ENCODE results near the gene FHAD1.

FHAD1 gene

DNA sequence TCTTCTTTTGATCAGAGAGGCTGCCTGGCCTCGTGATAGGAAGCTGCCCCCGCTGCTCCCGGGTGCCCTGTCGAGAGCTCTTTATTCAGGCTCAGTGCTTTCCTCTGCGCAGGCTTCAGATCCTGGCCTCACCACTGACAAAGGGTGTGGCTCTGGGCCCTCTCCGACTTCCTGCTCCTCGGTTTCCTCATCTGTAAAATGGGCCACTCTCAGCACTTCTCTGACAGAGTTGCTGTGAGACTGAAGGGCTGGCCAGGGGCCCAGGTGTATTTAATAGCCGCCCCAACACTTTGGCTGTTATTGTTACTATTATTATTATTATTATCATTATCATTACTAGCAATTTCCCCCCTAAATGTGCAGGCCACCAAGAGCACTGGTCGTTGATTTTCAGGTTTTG lies 101.6 kb downstream of the FHAD1 start:
- Histone ChIP-seq H3K36me3 (ENCODE audit: insufficient read depth, low read length) (no peaks in the 10 kb centered on the region), H3K27ac (ENCODE audit: low read depth, low read length) (no peak overlapping the region), H3K4me1 (ENCODE audit: control insufficient read depth, insufficient read depth, low read length, unreplicated experiment) (peaks cover 20% of the 10 kb centered on the region)

DNA sequence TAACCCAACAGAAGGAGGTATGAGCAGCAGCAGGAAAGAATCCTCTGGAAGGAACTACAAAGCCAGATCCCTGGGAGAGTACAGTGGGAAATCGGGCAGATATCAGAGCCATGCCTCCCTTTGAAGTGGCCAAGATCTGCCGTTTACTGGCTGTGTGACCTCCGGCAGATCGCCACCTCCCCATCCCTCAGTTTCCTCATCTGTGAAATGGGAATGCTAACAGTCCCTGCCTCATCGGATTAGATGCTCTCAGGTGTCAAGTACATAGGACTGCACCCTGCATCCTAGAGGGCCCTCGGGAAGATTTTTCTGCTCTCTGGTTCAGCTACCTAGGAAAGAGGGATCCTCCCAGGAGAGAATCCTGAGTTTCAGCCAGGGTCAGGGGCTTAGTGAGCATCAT lies 102.1 kb downstream of the FHAD1 start:
- H3K4me3 ChIP-seq (ENCODE audit: low read depth, low read length) = no peak overlapping the region
- peaks cover 25% of the 10 kb centered on the region for H3K4me1 ChIP-seq (ENCODE audit: control insufficient read depth, insufficient read depth, low read length, unreplicated experiment)
- no peaks in the 10 kb centered on the region for H3K27me3 ChIP-seq (ENCODE audit: insufficient read depth, low read length)
- H3K27ac ChIP-seq (ENCODE audit: low read depth, low read length) = no peak overlapping the region
- no peak overlapping the region for H2AFZ ChIP-seq (ENCODE audit: low read length, unreplicated experiment)
- H3K36me3 ChIP-seq (ENCODE audit: insufficient read depth, low read length) = no peaks in the 10 kb centered on the region
- no peaks in the 10 kb centered on the region for H3K79me2 ChIP-seq (ENCODE audit: control insufficient read depth, insufficient read depth, low read length, unreplicated experiment)

More for the DNA sequence above, 101.6 kb downstream of the FHAD1 start:
- no peak overlapping the region for H2AFZ ChIP-seq (ENCODE audit: low read length, unreplicated experiment)
- no peak overlapping the region for H3K4me3 ChIP-seq (ENCODE audit: low read depth, low read length)
- H3K79me2 ChIP-seq (ENCODE audit: control insufficient read depth, insufficient read depth, low read length, unreplicated experiment) = no peaks in the 10 kb centered on the region
- no peaks in the 10 kb centered on the region for H3K27me3 ChIP-seq (ENCODE audit: insufficient read depth, low read length)

DNA sequence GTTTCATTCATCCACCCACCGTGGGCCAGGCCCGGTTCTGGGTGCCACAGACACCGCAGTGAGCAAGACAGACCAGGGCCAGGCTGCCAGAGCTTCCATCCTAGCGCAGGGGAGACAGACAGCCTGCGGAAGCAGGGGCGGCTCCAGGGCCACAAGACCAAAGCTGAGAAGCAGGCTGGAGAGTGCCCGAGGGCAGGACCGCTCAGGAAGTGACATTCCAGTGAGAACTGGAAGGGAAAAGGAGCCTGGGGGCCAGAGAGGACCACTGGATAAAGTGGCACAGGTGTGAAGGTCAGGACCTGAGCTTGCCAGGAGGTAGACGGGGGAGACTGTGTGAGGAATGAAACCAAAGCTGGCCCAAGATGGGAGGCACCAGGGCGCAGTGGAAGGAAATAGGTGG lies 103.1 kb downstream of the FHAD1 start:
- no peak overlapping the region for H2AFZ ChIP-seq (ENCODE audit: low read length, unreplicated experiment)
- no peaks in the 10 kb centered on the region for H3K27me3 ChIP-seq (ENCODE audit: insufficient read depth, low read length)
- H3K27ac ChIP-seq (ENCODE audit: low read depth, low read length) = no peak overlapping the region
- no peaks in the 10 kb centered on the region for H3K36me3 ChIP-seq (ENCODE audit: insufficient read depth, low read length)
- H3K4me1 ChIP-seq (ENCODE audit: control insufficient read depth, insufficient read depth, low read length, unreplicated experiment) = peaks cover 29% of the 10 kb centered on the region
- H3K4me3 ChIP-seq (ENCODE audit: low read depth, low read length) = no peak overlapping the region
- H3K79me2 ChIP-seq (ENCODE audit: control insufficient read depth, insufficient read depth, low read length, unreplicated experiment) = no peaks in the 10 kb centered on the region

- Histone ChIP-seq H2AFZ (ENCODE audit: low read length, unreplicated experiment) (no peak overlapping the region), H3K27ac (ENCODE audit: low read depth, low read length) (no peak overlapping the region), H3K79me2 (ENCODE audit: control insufficient read depth, insufficient read depth, low read length, unreplicated experiment) (no peaks in the 10 kb centered on the region), H3K4me3 (ENCODE audit: low read depth, low read length) (no peak overlapping the region), H3K36me3 (ENCODE audit: insufficient read depth, low read length) (no peaks in the 10 kb centered on the region), H3K27me3 (ENCODE audit: insufficient read depth, low read length) (no peaks in the 10 kb centered on the region), H3K4me1 (ENCODE audit: control insufficient read depth, insufficient read depth, low read length, unreplicated experiment) (peaks cover 32% of the 10 kb centered on the region)
Measured at GRCh38 chr1:15350551-15351200, 103.7 kb downstream of the FHAD1 start.

DNA sequence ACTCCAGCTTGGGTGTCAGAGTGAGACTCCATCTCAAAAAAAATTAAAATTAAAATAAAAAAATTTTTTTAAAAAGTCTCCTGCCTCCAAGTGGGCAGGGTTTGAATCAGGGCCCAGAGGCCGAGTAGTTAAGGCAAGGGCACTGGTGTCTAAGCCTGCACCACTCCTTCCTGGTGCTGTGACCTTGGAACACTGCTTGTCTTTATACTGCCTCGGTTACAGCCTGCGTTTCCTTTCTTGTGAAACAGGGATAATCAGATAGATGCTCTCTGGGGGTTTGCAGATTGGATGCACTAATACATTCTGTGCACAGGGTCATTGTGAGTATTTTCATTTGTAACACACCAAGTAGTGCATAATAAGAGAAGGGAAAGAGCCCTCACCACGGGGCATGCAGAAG lies 104.3 kb downstream of the FHAD1 start:
- Histone ChIP-seq H3K27ac (ENCODE audit: low read depth, low read length) (peak overlapping the region; percentile 89), H3K36me3 (ENCODE audit: insufficient read depth, low read length) (no peaks in the 10 kb centered on the region), H2AFZ (ENCODE audit: low read length, unreplicated experiment) (no peak overlapping the region), H3K79me2 (ENCODE audit: control insufficient read depth, insufficient read depth, low read length, unreplicated experiment) (no peaks in the 10 kb centered on the region), H3K27me3 (ENCODE audit: insufficient read depth, low read length) (no peaks in the 10 kb centered on the region), H3K4me3 (ENCODE audit: low read depth, low read length) (0 out of 2 replicates have a peak overlapping the region, but pooled peaks have one; percentile 9), H3K4me1 (ENCODE audit: control insufficient read depth, insufficient read depth, low read length, unreplicated experiment) (peaks cover 38% of the 10 kb centered on the region)

GRCh38 chr1:15352128-15352957 lies 105.3 kb downstream of the FHAD1 start:
- H3K4me1 ChIP-seq (ENCODE audit: control insufficient read depth, insufficient read depth, low read length, unreplicated experiment) = peaks cover 44% of the 10 kb centered on the region
- peak overlapping the region; percentile 87 for H2AFZ ChIP-seq (ENCODE audit: low read length, unreplicated experiment)
- peak overlapping the region; percentile 43; the same call in 1 of the 2 replicates for H3K4me3 ChIP-seq (ENCODE audit: low read depth, low read length)
- no peaks in the 10 kb centered on the region for H3K79me2 ChIP-seq (ENCODE audit: control insufficient read depth, insufficient read depth, low read length, unreplicated experiment)
- H3K27me3 ChIP-seq (ENCODE audit: insufficient read depth, low read length) = no peaks in the 10 kb centered on the region
- no peaks in the 10 kb centered on the region for H3K36me3 ChIP-seq (ENCODE audit: insufficient read depth, low read length)
- peak overlapping the region; percentile 89 for H3K27ac ChIP-seq (ENCODE audit: low read depth, low read length)

DNA sequence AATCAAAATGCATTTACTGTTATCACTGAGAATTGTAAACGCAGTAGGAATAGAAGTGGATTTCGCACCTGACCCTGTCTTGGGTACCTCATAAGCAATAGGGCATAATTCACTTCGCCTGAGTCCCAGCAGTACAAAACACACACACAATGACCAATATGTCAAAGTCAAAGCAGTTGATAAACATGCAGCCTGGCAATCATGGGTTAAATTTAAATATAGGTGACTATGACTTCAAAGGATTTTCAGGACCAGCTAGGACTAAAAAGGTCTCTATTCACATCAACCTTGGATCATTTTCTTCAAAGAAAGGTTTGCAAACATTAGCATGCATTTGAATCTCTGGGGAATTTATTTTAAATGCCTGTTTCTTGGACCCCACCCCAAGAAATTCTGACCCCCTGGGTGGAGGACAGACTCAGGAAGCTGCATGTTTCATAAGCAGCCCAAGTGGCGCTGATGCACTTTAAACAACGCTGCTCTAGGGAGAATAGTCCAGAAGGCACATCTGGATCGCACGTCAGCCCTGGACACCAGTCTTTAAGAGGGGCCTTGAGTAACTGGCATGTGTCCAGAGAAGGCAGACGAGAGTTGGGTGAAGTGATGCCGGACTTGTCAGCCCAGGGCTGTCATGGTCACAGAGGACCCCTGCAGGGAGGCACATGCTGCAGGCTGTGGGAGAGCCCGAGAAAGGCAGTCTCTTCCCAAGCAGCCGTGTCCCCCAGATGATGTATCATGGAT lies 107.0 kb downstream of the FHAD1 start:
- H3K4me3 ChIP-seq (ENCODE audit: low read depth, low read length) = no peak overlapping the region
- no peaks in the 10 kb centered on the region for H3K79me2 ChIP-seq (ENCODE audit: control insufficient read depth, insufficient read depth, low read length, unreplicated experiment)
- H3K4me1 ChIP-seq (ENCODE audit: control insufficient read depth, insufficient read depth, low read length, unreplicated experiment) = peaks cover 48% of the 10 kb centered on the region
- H3K36me3 ChIP-seq (ENCODE audit: insufficient read depth, low read length) = no peaks in the 10 kb centered on the region
- H3K27ac ChIP-seq (ENCODE audit: low read depth, low read length) = peak overlapping the region; percentile 62
- peak overlapping the region; percentile 18 for H2AFZ ChIP-seq (ENCODE audit: low read length, unreplicated experiment)
- no peaks in the 10 kb centered on the region for H3K27me3 ChIP-seq (ENCODE audit: insufficient read depth, low read length)

DNA sequence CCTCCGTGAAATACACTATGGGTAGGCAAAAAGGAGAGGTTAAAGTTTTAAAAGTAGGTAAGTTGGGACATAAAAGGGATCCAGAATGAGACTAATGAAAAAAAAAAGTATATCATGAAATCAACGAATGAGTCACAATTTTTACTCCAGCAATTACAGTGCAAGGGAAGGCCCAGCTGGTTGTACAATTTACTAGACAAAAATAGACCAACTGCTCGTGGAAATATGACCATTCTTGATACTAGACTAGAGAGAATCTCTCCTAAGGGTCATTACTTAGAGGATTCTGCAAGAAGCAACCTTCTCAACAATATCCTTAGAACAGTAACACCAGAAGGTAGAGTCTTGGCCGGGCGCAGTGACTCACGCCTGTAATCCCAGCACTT lies 107.5 kb downstream of the FHAD1 start:
- Histone ChIP-seq H3K4me3 (ENCODE audit: low read depth, low read length) (no peak overlapping the region), H3K79me2 (ENCODE audit: control insufficient read depth, insufficient read depth, low read length, unreplicated experiment) (no peaks in the 10 kb centered on the region), H2AFZ (ENCODE audit: low read length, unreplicated experiment) (peak overlapping the region; percentile 18), H3K27me3 (ENCODE audit: insufficient read depth, low read length) (no peaks in the 10 kb centered on the region), H3K4me1 (ENCODE audit: control insufficient read depth, insufficient read depth, low read length, unreplicated experiment) (peaks cover 48% of the 10 kb centered on the region), H3K36me3 (ENCODE audit: insufficient read depth, low read length) (no peaks in the 10 kb centered on the region), H3K27ac (ENCODE audit: low read depth, low read length) (peak overlapping the region; percentile 62)

DNA sequence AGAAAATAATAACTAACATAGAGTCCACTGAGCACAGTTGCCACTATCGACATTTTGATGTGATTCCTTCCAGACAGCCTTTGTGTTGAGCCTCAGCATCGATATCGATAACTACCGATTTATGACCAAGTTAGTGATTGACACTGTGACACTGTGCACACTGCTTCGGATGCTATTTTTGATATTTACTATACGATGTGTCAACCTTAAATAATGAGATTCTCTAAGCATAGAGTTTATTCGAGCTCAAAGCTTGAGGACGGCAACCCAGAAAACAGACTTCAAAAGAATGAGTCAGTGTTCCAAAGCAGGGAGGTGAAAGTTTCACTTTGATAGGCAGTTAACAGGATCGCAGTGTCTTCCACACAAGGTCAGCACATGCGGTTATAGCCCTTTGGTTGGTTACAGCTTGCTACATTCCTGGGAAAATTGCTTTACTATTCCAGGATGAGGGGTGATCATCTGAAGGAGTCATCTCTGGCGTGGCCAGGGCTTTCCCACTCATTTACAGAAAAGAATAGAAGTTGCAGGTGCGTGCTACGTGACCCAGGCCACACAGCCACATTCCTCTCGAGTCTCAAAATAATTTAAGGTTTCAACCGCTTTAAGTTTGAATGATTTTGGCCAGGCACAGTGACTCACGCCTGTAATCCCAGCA lies 109.1 kb downstream of the FHAD1 start:
- Histone ChIP-seq H3K79me2 (ENCODE audit: control insufficient read depth, insufficient read depth, low read length, unreplicated experiment) (no peaks in the 10 kb centered on the region), H3K4me1 (ENCODE audit: control insufficient read depth, insufficient read depth, low read length, unreplicated experiment) (peaks cover 48% of the 10 kb centered on the region), H3K4me3 (ENCODE audit: low read depth, low read length) (no peak overlapping the region), H3K27me3 (ENCODE audit: insufficient read depth, low read length) (no peaks in the 10 kb centered on the region), H2AFZ (ENCODE audit: low read length, unreplicated experiment) (no peak overlapping the region), H3K36me3 (ENCODE audit: insufficient read depth, low read length) (no peaks in the 10 kb centered on the region), H3K27ac (ENCODE audit: low read depth, low read length) (peak overlapping the region; percentile 77)

- no peak overlapping the region for H2AFZ ChIP-seq (ENCODE audit: low read length, unreplicated experiment)
- no peak overlapping the region for H3K4me3 ChIP-seq (ENCODE audit: low read depth, low read length)
- H3K4me1 ChIP-seq (ENCODE audit: control insufficient read depth, insufficient read depth, low read length, unreplicated experiment) = peaks cover 33% of the 10 kb centered on the region
- H3K36me3 ChIP-seq (ENCODE audit: insufficient read depth, low read length) = no peaks in the 10 kb centered on the region
- no peaks in the 10 kb centered on the region for H3K27me3 ChIP-seq (ENCODE audit: insufficient read depth, low read length)
- H3K27ac ChIP-seq (ENCODE audit: low read depth, low read length) = peak overlapping the region; percentile 77
- H3K79me2 ChIP-seq (ENCODE audit: control insufficient read depth, insufficient read depth, low read length, unreplicated experiment) = no peaks in the 10 kb centered on the region
Measured at GRCh38 chr1:15357612-15358207, 110.7 kb downstream of the FHAD1 start.

Data from ACC112 (cell line).